Stimulated activated CD4-positive, alpha-beta T cell treated with anti-CD3 and anti-CD28 coated beads, Interleukin-1b, Interleukin-23, amount 100 ng/mL, for 48 hours (primary cell): ENCODE results near the gene TMOD2.

Experiments
- DNase-seq: peaks from one replicate; pipeline ENCODE4 v3.0.0-alpha.2; 2020

TMOD2 gene

GRCh38 chr15:51736751-51737521 lies 14.5 kb upstream of the TMOD2 start:
- DNase-seq = peak; percentile 62

GRCh38 chr15:51737522-51738305 lies 13.7 kb upstream of the TMOD2 start, which contains the start of gene LYSMD2:
LYSMD2 (minus strand) TSS chr15:51737655; CDS start chr15:51737622, 33 bp downstream.
- peak; percentile 51 for DNase-seq

- DNase-seq = no peak
Measured at GRCh38 chr15:51738553-51738952, 12.8 kb upstream of the TMOD2 start.

GRCh38 chr15:51739061-51739712 lies 12.2 kb upstream of the TMOD2 start:
- DNase-seq = no peak

GRCh38 chr15:51749307-51749706 lies 2.1 kb upstream of the TMOD2 start:
- no peak for DNase-seq

GRCh38 chr15:51750186-51750585 lies 1.2 kb upstream of the TMOD2 start:
- no peak for DNase-seq

- no peak for DNase-seq
Measured at GRCh38 chr15:51751697-51752683, 593 bp downstream of the TMOD2 start.

- no peak for DNase-seq
Measured at GRCh38 chr15:51752888-51753287, 1.5 kb downstream of the TMOD2 start.

GRCh38 chr15:51754267-51754666 lies 2.9 kb downstream of the TMOD2 start:
- DNase-seq = no peak

GRCh38 chr15:51755790-51756189 lies 4.4 kb downstream of the TMOD2 start:
- DNase-seq = no peak

- no peak for DNase-seq
Measured at GRCh38 chr15:51756482-51756881, 5.1 kb downstream of the TMOD2 start.

GRCh38 chr15:51757450-51757849 lies 6.1 kb downstream of the TMOD2 start:
- DNase-seq = no peak

GRCh38 chr15:51758645-51759044 lies 7.2 kb downstream of the TMOD2 start:
- DNase-seq = no peak

- DNase-seq = no peak
Measured at GRCh38 chr15:51759557-51760070, 8.2 kb downstream of the TMOD2 start.

- DNase-seq = no peak
Measured at GRCh38 chr15:51760805-51761204, 9.4 kb downstream of the TMOD2 start.

- DNase-seq = no peak
Measured at GRCh38 chr15:51765751-51766150, 14.4 kb downstream of the TMOD2 start.

GRCh38 chr15:51766341-51766740 lies 14.9 kb downstream of the TMOD2 start:
- DNase-seq = no peak

GRCh38 chr15:51768018-51768417 lies 16.6 kb downstream of the TMOD2 start:
- DNase-seq = no peak

- no peak for DNase-seq
Measured at GRCh38 chr15:51770902-51771301, 19.5 kb downstream of the TMOD2 start.

- DNase-seq = no peak
Measured at GRCh38 chr15:51771773-51772172, 20.4 kb downstream of the TMOD2 start.

- no peak for DNase-seq
Measured at GRCh38 chr15:51774916-51775315, 23.5 kb downstream of the TMOD2 start.
